ENCODE results near the gene PNMA1. TPM values are rescaled to one million over a fixed set of nuclear protein-coding genes. Genes with fewer than 3 reads are reported as not detected.

The PNMA1 gene
- total and polyA plus RNA-seq, 9 of the 15 experiments (the other 6 are each of a cell fraction or from before 2014, with no cell fraction given), result 1.7 to 26.4 (median 8.7) TPM

DNA sequence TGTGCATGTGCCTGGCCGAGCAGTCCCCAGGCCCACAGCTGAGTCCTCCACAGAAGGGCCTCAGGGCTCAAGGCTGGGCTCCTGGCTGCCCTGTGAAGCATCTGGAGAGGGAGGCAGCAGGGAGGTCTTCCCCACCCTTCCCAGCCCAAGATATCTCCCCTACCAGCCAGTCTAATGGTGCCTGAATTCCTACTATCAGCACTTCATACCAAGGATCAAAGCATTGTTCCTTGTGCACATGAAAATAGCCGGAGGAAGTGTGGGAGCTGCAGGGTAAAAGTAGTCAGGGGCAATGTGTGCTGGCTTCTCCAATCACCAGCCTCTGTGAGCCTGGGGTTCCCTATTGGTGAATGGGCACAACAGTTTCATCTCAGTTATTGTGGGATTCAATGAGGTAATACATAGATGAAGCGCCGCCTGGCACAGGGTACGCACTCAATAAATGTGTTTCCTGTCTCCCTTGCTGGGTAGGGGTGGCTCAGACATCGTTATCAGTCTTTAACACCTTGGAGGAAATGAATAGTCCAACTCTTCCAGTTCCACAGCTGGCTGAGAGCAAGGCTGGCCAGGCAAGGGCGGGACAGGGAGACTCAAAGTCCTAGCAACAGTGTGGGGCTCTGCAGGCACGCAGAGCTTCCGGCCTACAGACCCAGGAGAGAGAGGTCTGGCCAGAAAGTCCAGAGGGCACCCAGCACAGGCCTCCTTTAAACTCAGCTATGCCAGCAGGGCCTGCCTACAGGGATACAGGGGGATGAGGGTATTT, 39.1 kb upstream of the PNMA1 start (continued):
- TF ChIP-seq, protein P1, sequence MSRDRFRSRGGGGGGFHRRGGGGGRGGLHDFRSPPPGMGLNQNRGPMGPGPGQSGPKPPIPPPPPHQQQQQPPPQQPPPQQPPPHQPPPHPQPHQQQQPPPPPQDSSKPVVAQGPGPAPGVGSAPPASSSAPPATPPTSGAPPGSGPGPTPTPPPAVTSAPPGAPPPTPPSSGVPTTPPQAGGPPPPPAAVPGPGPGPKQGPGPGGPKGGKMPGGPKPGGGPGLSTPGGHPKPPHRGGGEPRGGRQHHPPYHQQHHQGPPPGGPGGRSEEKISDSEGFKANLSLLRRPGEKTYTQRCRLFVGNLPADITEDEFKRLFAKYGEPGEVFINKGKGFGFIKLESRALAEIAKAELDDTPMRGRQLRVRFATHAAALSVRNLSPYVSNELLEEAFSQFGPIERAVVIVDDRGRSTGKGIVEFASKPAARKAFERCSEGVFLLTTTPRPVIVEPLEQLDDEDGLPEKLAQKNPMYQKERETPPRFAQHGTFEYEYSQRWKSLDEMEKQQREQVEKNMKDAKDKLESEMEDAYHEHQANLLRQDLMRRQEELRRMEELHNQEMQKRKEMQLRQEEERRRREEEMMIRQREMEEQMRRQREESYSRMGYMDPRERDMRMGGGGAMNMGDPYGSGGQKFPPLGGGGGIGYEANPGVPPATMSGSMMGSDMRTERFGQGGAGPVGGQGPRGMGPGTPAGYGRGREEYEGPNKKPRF (IDR thresholded peaks at IDR 0.05; ENCODE audit: low read depth, low read length), result no peak
- TF ChIP-seq C11orf30 (IDR thresholded peaks at IDR 0.05; ENCODE audit: low read depth) (no peak), DIDO1 (tag; IDR thresholded peaks at IDR 0.05; ENCODE audit: low read depth) (no peak), SAFB2 (IDR thresholded peaks at IDR 0.05; ENCODE audit: borderline replicate concordance, low read depth, low read length, severe bottlenecking) (no peak), ZNF184 (CRISPR knock-in tag; IDR thresholded peaks at IDR 0.05) (no peak), SMARCB1 (IDR thresholded peaks at IDR 0.05; ENCODE audit: insufficient read length, low read depth) (no peak), ZNF561 (CRISPR knock-in tag; conservative IDR thresholded peaks at IDR 0.05) (no peak), ETV6 (IDR thresholded peaks at IDR 0.05; ENCODE audit: borderline replicate concordance in 1 of 2, low read depth in 2 of 2, low read length in 1 of 2) (peak in 1 of 2 experiments; percentile 81; a peak in 1 of 4 replicates), ETV6 (CRISPR knock-in tag; IDR thresholded peaks at IDR 0.05; ENCODE audit: borderline replicate concordance) (no peak), TAL1 (IDR thresholded peaks at IDR 0.05) (peak; percentile 82), CBX8 (IDR thresholded peaks at IDR 0.05; ENCODE audit: borderline replicate concordance, extremely low read depth, low read depth, low read length, poor library complexity, severe bottlenecking) (no peak), ZNF212 (CRISPR knock-in tag; IDR thresholded peaks at IDR 0.05) (no peak), PHTF2 (CRISPR knock-in tag; IDR thresholded peaks at IDR 0.05) (no peak), ZNF165 (CRISPR knock-in tag; IDR thresholded peaks at IDR 0.05; ENCODE audit: borderline replicate concordance) (no peak)
- TF ChIP-seq, protein P2, sequence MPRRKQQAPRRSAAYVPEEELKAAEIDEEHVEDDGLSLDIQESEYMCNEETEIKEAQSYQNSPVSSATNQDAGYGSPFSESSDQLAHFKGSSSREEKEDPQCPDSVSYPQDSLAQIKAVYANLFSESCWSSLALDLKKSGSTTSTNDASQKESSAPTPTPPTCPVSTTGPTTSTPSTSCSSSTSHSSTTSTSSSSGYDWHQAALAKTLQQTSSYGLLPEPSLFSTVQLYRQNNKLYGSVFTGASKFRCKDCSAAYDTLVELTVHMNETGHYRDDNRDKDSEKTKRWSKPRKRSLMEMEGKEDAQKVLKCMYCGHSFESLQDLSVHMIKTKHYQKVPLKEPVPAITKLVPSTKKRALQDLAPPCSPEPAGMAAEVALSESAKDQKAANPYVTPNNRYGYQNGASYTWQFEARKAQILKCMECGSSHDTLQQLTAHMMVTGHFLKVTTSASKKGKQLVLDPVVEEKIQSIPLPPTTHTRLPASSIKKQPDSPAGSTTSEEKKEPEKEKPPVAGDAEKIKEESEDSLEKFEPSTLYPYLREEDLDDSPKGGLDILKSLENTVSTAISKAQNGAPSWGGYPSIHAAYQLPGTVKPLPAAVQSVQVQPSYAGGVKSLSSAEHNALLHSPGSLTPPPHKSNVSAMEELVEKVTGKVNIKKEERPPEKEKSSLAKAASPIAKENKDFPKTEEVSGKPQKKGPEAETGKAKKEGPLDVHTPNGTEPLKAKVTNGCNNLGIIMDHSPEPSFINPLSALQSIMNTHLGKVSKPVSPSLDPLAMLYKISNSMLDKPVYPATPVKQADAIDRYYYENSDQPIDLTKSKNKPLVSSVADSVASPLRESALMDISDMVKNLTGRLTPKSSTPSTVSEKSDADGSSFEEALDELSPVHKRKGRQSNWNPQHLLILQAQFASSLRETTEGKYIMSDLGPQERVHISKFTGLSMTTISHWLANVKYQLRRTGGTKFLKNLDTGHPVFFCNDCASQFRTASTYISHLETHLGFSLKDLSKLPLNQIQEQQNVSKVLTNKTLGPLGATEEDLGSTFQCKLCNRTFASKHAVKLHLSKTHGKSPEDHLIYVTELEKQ (CRISPR knock-in tag; IDR thresholded peaks at IDR 0.05), result no peak
- TF ChIP-seq, protein P3, sequence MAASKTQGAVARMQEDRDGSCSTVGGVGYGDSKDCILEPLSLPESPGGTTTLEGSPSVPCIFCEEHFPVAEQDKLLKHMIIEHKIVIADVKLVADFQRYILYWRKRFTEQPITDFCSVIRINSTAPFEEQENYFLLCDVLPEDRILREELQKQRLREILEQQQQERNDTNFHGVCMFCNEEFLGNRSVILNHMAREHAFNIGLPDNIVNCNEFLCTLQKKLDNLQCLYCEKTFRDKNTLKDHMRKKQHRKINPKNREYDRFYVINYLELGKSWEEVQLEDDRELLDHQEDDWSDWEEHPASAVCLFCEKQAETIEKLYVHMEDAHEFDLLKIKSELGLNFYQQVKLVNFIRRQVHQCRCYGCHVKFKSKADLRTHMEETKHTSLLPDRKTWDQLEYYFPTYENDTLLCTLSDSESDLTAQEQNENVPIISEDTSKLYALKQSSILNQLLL (CRISPR knock-in tag; IDR thresholded peaks at IDR 0.05; ENCODE audit: borderline replicate concordance), result no peak
- TF ChIP-seq, protein P4, sequence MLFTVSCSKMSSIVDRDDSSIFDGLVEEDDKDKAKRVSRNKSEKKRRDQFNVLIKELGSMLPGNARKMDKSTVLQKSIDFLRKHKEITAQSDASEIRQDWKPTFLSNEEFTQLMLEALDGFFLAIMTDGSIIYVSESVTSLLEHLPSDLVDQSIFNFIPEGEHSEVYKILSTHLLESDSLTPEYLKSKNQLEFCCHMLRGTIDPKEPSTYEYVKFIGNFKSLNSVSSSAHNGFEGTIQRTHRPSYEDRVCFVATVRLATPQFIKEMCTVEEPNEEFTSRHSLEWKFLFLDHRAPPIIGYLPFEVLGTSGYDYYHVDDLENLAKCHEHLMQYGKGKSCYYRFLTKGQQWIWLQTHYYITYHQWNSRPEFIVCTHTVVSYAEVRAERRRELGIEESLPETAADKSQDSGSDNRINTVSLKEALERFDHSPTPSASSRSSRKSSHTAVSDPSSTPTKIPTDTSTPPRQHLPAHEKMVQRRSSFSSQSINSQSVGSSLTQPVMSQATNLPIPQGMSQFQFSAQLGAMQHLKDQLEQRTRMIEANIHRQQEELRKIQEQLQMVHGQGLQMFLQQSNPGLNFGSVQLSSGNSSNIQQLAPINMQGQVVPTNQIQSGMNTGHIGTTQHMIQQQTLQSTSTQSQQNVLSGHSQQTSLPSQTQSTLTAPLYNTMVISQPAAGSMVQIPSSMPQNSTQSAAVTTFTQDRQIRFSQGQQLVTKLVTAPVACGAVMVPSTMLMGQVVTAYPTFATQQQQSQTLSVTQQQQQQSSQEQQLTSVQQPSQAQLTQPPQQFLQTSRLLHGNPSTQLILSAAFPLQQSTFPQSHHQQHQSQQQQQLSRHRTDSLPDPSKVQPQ (CRISPR knock-in tag; IDR thresholded peaks at IDR 0.05; ENCODE audit: borderline replicate concordance), result no peak
